ENCODE data around the gene LRRFIP1. TPM values are rescaled to one million over a fixed set of nuclear protein-coding genes. Genes with fewer than 3 reads are reported as not detected.
A peak's percentile ranks its signal among the peaks of the same experiment; 100 is the strongest.

LRRFIP1 gene
- total RNA-seq, 1 donor from 2014 or later = 40.7 TPM

DNA sequence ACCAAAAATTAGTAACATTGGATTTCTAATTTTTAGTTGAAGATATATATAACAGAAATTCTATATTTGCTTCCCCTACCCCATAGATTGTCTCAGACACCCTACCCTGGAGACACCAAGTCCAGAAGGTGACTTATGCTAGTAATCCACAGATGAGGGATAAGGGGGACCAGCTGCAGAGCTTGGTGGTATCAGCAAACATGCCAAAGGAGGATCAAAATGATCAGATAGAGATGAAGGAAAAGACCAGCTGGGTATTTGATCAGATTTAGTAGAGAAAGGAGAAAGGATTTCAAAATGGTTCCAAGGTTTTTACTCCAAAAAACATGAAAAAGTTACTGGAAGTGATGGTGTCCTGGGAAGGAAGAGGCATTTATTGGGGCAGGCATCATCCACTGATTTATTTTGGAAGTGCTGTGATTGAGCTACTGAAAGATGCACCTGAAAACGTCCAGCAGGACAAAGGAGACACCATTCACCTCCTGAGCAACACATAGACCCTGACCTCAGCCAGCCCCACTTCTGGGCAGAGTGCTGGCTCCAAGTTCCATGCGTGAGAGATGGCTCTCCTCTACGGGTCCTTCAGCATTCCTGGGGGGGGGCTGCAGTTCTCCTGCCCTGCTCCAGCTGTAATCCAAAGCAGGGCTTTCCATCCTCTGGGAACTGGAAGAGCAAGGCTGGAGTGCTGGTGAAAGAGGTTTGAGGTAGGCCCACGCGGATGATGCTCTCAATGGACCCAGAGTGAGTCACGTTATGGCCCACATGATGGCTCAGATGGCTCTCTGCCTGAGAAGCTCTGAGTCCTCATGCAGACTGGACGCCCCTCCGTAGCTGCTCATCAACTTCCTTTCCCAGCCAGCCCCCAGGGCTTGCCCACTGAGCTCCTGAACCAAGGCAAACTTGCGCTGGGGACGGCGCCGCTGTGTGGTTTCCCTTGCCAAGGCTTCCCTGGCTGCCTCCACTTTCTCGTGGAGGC, 3.7 kb upstream of the LRRFIP1 start:
- Mint-ChIP-seq H3K27me3 (ENCODE audit: insufficient read depth, low read depth) (peaks cover 14% of the 10 kb centered on the region), H3K36me3 (no peaks in the 10 kb centered on the region), H3K27ac (no peak overlapping the region), H3K9me3 (no peaks in the 10 kb centered on the region), H3K4me1 (peaks cover 20% of the 10 kb centered on the region), H3K4me3 (no peak overlapping the region)
- peaks cover 57% of the 10 kb centered on the region for H3K27me3 ChIP-seq
- peaks cover 8% of the 10 kb centered on the region for H3K4me1 ChIP-seq
- H2AFZ ChIP-seq (replicated peaks) = no peak overlapping the region
- H3K9ac ChIP-seq = no peak overlapping the region
- peaks cover 3% of the 10 kb centered on the region for H4K20me1 ChIP-seq (ENCODE audit: low read depth)
- H3K9me3 ChIP-seq (ENCODE audit: low read depth) = no peaks in the 10 kb centered on the region
- peaks cover 17% of the 10 kb centered on the region for H3F3A ChIP-seq (ENCODE audit: low read depth)
- no peak overlapping the region for H3K4me2 ChIP-seq
- H3K4me3 ChIP-seq = no peak overlapping the region
- no peaks in the 10 kb centered on the region for H3K36me3 ChIP-seq
- H3K27ac ChIP-seq = no peak overlapping the region
- H3K79me2 ChIP-seq (ENCODE audit: low read depth) = no peaks in the 10 kb centered on the region
- no peak for DNase-seq (ENCODE audit: low spot score)
- TF ChIP-seq EZH2 (IDR thresholded peaks at IDR 0.05) (no peak), EZH2phosphoT487 (IDR thresholded peaks at IDR 0.05) (no peak)
- TF ChIP-seq, protein P1, sequence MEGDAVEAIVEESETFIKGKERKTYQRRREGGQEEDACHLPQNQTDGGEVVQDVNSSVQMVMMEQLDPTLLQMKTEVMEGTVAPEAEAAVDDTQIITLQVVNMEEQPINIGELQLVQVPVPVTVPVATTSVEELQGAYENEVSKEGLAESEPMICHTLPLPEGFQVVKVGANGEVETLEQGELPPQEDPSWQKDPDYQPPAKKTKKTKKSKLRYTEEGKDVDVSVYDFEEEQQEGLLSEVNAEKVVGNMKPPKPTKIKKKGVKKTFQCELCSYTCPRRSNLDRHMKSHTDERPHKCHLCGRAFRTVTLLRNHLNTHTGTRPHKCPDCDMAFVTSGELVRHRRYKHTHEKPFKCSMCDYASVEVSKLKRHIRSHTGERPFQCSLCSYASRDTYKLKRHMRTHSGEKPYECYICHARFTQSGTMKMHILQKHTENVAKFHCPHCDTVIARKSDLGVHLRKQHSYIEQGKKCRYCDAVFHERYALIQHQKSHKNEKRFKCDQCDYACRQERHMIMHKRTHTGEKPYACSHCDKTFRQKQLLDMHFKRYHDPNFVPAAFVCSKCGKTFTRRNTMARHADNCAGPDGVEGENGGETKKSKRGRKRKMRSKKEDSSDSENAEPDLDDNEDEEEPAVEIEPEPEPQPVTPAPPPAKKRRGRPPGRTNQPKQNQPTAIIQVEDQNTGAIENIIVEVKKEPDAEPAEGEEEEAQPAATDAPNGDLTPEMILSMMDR (IDR thresholded peaks at IDR 0.05) = no peak

DNA sequence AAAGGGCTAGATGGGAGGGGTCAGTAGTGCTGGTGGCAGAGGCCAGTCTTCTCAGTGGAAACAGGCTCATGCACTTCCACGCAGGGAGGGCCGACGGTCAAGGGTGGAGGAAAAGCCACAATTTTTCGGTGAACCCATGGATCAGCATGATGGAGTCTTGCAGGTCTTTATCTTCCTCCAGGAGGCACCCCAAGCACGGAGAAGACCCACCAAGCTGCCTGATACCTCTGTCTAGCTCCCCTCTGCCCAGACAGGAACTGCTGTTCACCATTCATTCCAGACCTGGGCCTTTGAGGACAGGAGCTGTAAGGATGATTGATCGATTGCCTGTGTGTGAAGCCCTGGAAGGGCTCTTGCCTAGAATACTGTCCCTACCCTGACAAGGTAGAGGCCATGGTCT, 2.8 kb upstream of the LRRFIP1 start:
- Histone ChIP-seq H3K9me3 (ENCODE audit: low read depth) (no peaks in the 10 kb centered on the region), H3K27ac (no peak overlapping the region), H3K36me3 (no peaks in the 10 kb centered on the region), H3K79me2 (ENCODE audit: low read depth) (peaks cover 3% of the 10 kb centered on the region), H4K20me1 (ENCODE audit: low read depth) (peaks cover 7% of the 10 kb centered on the region), H3K27me3 (peaks cover 63% of the 10 kb centered on the region), H3F3A (ENCODE audit: low read depth) (peaks cover 17% of the 10 kb centered on the region), H3K9ac (no peak overlapping the region), H3K4me2 (no peak overlapping the region), H2AFZ (replicated peaks) (no peak overlapping the region), H3K4me1 (peaks cover 8% of the 10 kb centered on the region), H3K4me3 (no peak overlapping the region)
- Mint-ChIP-seq H3K27me3 (ENCODE audit: insufficient read depth, low read depth) (peaks cover 14% of the 10 kb centered on the region), H3K4me3 (no peak overlapping the region), H3K27ac (no peak overlapping the region), H3K9me3 (no peaks in the 10 kb centered on the region), H3K36me3 (peaks cover 2% of the 10 kb centered on the region), H3K4me1 (peaks cover 25% of the 10 kb centered on the region)
- TF ChIP-seq EZH2 (IDR thresholded peaks at IDR 0.05) (no peak), EZH2phosphoT487 (IDR thresholded peaks at IDR 0.05) (no peak)
- TF ChIP-seq, protein P1 (IDR thresholded peaks at IDR 0.05) = no peak
- no peak for DNase-seq (ENCODE audit: low spot score)

DNA sequence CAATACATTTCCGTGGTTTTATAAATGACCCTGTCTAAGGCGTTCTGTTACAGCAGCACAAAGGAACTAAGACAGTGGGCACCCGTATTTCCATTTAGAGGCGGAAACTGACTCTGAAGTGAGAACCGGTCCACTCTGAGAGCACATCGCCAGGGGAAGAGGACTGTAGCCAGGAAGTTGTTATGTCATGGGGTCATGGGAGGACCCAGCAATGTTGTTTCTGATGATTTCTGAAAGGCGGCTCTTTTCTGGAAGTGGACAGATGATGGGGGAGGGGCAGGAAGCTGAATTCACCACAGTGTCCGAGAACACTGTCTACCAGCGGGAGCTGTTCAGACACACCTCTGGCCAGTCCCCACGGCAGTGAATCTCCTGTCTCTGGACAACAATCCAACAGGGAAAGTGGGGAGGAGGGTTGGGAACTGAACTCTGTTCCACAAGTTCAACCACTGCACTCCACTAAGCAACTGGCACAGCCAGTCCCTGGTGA, 2.1 kb upstream of the LRRFIP1 start:
- Mint-ChIP-seq H3K4me3 (peak overlapping the region; percentile 83), H3K36me3 (peaks cover 6% of the 10 kb centered on the region), H3K27ac (peak overlapping the region; percentile 92), H3K4me1 (peaks cover 27% of the 10 kb centered on the region), H3K9me3 (no peaks in the 10 kb centered on the region), H3K27me3 (ENCODE audit: insufficient read depth, low read depth) (peaks cover 16% of the 10 kb centered on the region)
- H3K27me3 ChIP-seq = peaks cover 63% of the 10 kb centered on the region
- no peak overlapping the region for H3K9ac ChIP-seq
- H3K4me1 ChIP-seq = peaks cover 8% of the 10 kb centered on the region
- no peak overlapping the region for H3K27ac ChIP-seq
- peaks cover 3% of the 10 kb centered on the region for H3K79me2 ChIP-seq (ENCODE audit: low read depth)
- no peaks in the 10 kb centered on the region for H3K9me3 ChIP-seq (ENCODE audit: low read depth)
- peaks cover 17% of the 10 kb centered on the region for H3F3A ChIP-seq (ENCODE audit: low read depth)
- H3K36me3 ChIP-seq = no peaks in the 10 kb centered on the region
- H4K20me1 ChIP-seq (ENCODE audit: low read depth) = peaks cover 13% of the 10 kb centered on the region
- no peak for DNase-seq (ENCODE audit: low spot score)
- no peak overlapping the region for H3K4me3 ChIP-seq
- H3K4me2 ChIP-seq = no peak overlapping the region
- TF ChIP-seq EZH2phosphoT487 (IDR thresholded peaks at IDR 0.05) = no peak
- TF ChIP-seq, protein P1 (IDR thresholded peaks at IDR 0.05) = no peak
- no peak for TF ChIP-seq EZH2 (IDR thresholded peaks at IDR 0.05)
- no peak overlapping the region for H2AFZ ChIP-seq (replicated peaks)

All from neural progenitor cell (in vitro differentiated cells).